Stimulated activated CD4-positive, alpha-beta T cell treated with anti-CD3 and anti-CD28 coated beads, Interleukin-1b, Interleukin-23, amount 100 ng/mL, for 48 hours (primary cell): ENCODE results near the gene GPR78.
"Not testable (repeated sequence)": the region's sequence is repeated elsewhere in the genome, so short reads cannot be mapped to it uniquely, and the experiment has no call there.

Experiments used
- DNase-seq: peaks from one replicate; pipeline ENCODE4 v3.0.0-alpha.2; 2020

The GPR78 gene

GRCh38 chr4:8568068-8568668 is 12.0 kb upstream of the GPR78 start:
- no peak for DNase-seq

- no peak for DNase-seq
Measured at GRCh38 chr4:8570201-8570600, 10.0 kb upstream of the GPR78 start.

- no peak for DNase-seq
Measured at GRCh38 chr4:8571702-8572685, 8.2 kb upstream of the GPR78 start.

GRCh38 chr4:8573266-8573665 is 6.9 kb upstream of the GPR78 start:
- no peak for DNase-seq

GRCh38 chr4:8574796-8575370 is 5.3 kb upstream of the GPR78 start:
- DNase-seq = no peak

- no peak for DNase-seq
Measured at GRCh38 chr4:8575457-8575856, 4.7 kb upstream of the GPR78 start.

- not testable (repeated sequence) for DNase-seq
Measured at GRCh38 chr4:8576591-8576990, 3.6 kb upstream of the GPR78 start.

GRCh38 chr4:8577046-8577445 is 3.1 kb upstream of the GPR78 start:
- DNase-seq = no peak

GRCh38 chr4:8577972-8578371 is 2.2 kb upstream of the GPR78 start:
- no peak for DNase-seq

- DNase-seq = no peak
Measured at GRCh38 chr4:8578717-8579116, 1.5 kb upstream of the GPR78 start.

GRCh38 chr4:8579526-8580320 is 469 bp upstream of the GPR78 start:
- no peak for DNase-seq

- no peak for DNase-seq
Measured at GRCh38 chr4:8581094-8581861, 1.1 kb downstream of the GPR78 start.

GRCh38 chr4:8582016-8582415 is 1.8 kb downstream of the GPR78 start:
- no peak for DNase-seq

- no peak for DNase-seq
Measured at GRCh38 chr4:8582436-8582835, 2.2 kb downstream of the GPR78 start.

GRCh38 chr4:8582941-8583654 is 2.9 kb downstream of the GPR78 start:
- DNase-seq = no peak

GRCh38 chr4:8583655-8584025 is 3.4 kb downstream of the GPR78 start:
- no peak for DNase-seq

GRCh38 chr4:8585186-8585585 is 5.0 kb downstream of the GPR78 start:
- DNase-seq = no peak

- DNase-seq = no peak
Measured at GRCh38 chr4:8585721-8586212, 5.6 kb downstream of the GPR78 start.

GRCh38 chr4:8586246-8586645 is 6.1 kb downstream of the GPR78 start:
- no peak for DNase-seq

- DNase-seq = no peak
Measured at GRCh38 chr4:8586671-8587468, 6.7 kb downstream of the GPR78 start.
